Mesothelial cell of epicardium (in vitro differentiated cells): ENCODE results near the gene ADARB2. TPM values are rescaled to one million over a fixed set of nuclear protein-coding genes. Genes with fewer than 3 reads are reported as not detected.
A peak's percentile ranks its signal among the peaks of the same experiment; 100 is the strongest.

Experiments
- DNase-seq, 2 experiments: peaks; one replicate each; pipeline ENCODE4 v3.0.0; 2021; ENCODE audit warnings: low spot score in 2 of 2; ENCODE audit not compliant: unreplicated experiment in 2 of 2
- H3K27ac Mint-ChIP-seq: 2 replicates; pipeline ENCODE4 v1.8.0; 2021; ENCODE audit warnings: mixed read lengths
- H3K27me3 Mint-ChIP-seq: 2 replicates; pipeline ENCODE4 v1.8.0; 2021; ENCODE audit warnings: low read depth, mixed read lengths
- H3K36me3 Mint-ChIP-seq: 2 replicates; pipeline ENCODE4 v1.8.0; 2021; ENCODE audit warnings: mixed read lengths
- H3K4me1 Mint-ChIP-seq: 2 replicates; pipeline ENCODE4 v1.8.0; 2021; ENCODE audit warnings: mixed read lengths
- H3K4me3 Mint-ChIP-seq: 2 replicates; pipeline ENCODE4 v1.8.0; 2021; ENCODE audit warnings: mild to moderate bottlenecking, moderate library complexity, mixed read lengths
- H3K9me3 Mint-ChIP-seq: 2 replicates; pipeline ENCODE4 v1.8.0; 2021; ENCODE audit warnings: mixed read lengths
- CTCF ChIP-seq: fragments of 200-600 bp; sonication (generic); IDR thresholded peaks from one replicate; pipeline ENCODE4 v1.5.0; 2021; ENCODE audit warnings: antibody characterized with exemption; ENCODE audit not compliant: unreplicated experiment
- total RNA-seq: library from RNA; stranded (reverse); gene quantifications from 3 replicates; pipeline ENCODE4 v1.2.1, GENCODE V29; 2021

Gene ADARB2
- total RNA-seq, 1 donor from 2014 or later, result 0.38 TPM

GRCh38 chr10:1197384-1197783 is 539.9 kb downstream of the ADARB2 start:
- no peak for DNase-seq
- Mint-ChIP-seq H3K4me3 (no peak overlapping the region), H3K4me1 (no peaks in the 10 kb centered on the region), H3K27ac (no peak overlapping the region), H3K27me3 (peaks cover 69% of the 10 kb centered on the region), H3K36me3 (no peaks in the 10 kb centered on the region), H3K9me3 (peaks cover 4% of the 10 kb centered on the region)
- no peak for TF ChIP-seq CTCF

- no peak overlapping the region for H3K4me3 Mint-ChIP-seq
Measured at GRCh38 chr10:1196656-1197055, 540.7 kb downstream of the ADARB2 start.

GRCh38 chr10:1195828-1196227 is 541.5 kb downstream of the ADARB2 start:
- DNase-seq, result peak in 1 of 2 experiments; percentile 8
- no peaks in the 10 kb centered on the region for H3K36me3 Mint-ChIP-seq
- TF ChIP-seq CTCF, result no peak
- H3K9me3 Mint-ChIP-seq, result peaks cover 4% of the 10 kb centered on the region
- H3K4me3 Mint-ChIP-seq, result no peak overlapping the region
- H3K27ac Mint-ChIP-seq, result no peak overlapping the region
- no peaks in the 10 kb centered on the region for H3K4me1 Mint-ChIP-seq
- peaks cover 62% of the 10 kb centered on the region for H3K27me3 Mint-ChIP-seq

More at GRCh38 chr10:1196656-1197055, 540.7 kb downstream of the ADARB2 start:
- Mint-ChIP-seq H3K36me3 (no peaks in the 10 kb centered on the region), H3K4me1 (no peaks in the 10 kb centered on the region), H3K27me3 (peaks cover 68% of the 10 kb centered on the region), H3K9me3 (peaks cover 4% of the 10 kb centered on the region), H3K27ac (no peak overlapping the region)
- TF ChIP-seq CTCF, result no peak
- no peak for DNase-seq

- H3K27me3 Mint-ChIP-seq, result peaks cover 62% of the 10 kb centered on the region
- H3K4me1 Mint-ChIP-seq, result no peaks in the 10 kb centered on the region
- H3K36me3 Mint-ChIP-seq, result no peaks in the 10 kb centered on the region
- peaks cover 4% of the 10 kb centered on the region for H3K9me3 Mint-ChIP-seq
- no peak overlapping the region for H3K4me3 Mint-ChIP-seq
- DNase-seq, result no peak
- TF ChIP-seq CTCF, result no peak
- H3K27ac Mint-ChIP-seq, result no peak overlapping the region
Measured at GRCh38 chr10:1194161-1194560, 543.2 kb downstream of the ADARB2 start.

- Mint-ChIP-seq H3K27ac (no peak overlapping the region), H3K9me3 (peaks cover 4% of the 10 kb centered on the region)
Measured at GRCh38 chr10:1193561-1193960, 543.8 kb downstream of the ADARB2 start.

More at GRCh38 chr10:1193561-1193960, 543.8 kb downstream of the ADARB2 start:
- TF ChIP-seq CTCF, result no peak
- Mint-ChIP-seq H3K27me3 (peaks cover 58% of the 10 kb centered on the region), H3K4me3 (no peak overlapping the region), H3K4me1 (no peaks in the 10 kb centered on the region), H3K36me3 (no peaks in the 10 kb centered on the region)
- DNase-seq, result no peak
